Uterus (tissue), 2 donors: Measurements from ENCODE around the gene GALNT9.

ENCODE experiments used
- POLR2A ChIP-seq, 2 donors: fragments of 450-650 bp; IDR thresholded peaks; one replicate each; pipeline ENCODE4 v1.6.1; 2016; ENCODE audit warnings: antibody characterized with exemption in 2 of 2, mild to moderate bottlenecking in 1 of 2, moderate library complexity in 1 of 2
- TF ChIP-seq, protein P1 (sequence below), 4 experiments: fragments of 200-600 bp in 2 of 4; fragments of 450-650 bp in 2 of 4; sonication (generic) in 2 of 4; IDR thresholded peaks; one replicate each; pipeline ENCODE4 v1.5.1; 2016 to 2019; ENCODE audit warnings: antibody characterized with exemption in 4 of 4, mild to moderate bottlenecking in 2 of 4, moderate library complexity in 1 of 4

DNA sequence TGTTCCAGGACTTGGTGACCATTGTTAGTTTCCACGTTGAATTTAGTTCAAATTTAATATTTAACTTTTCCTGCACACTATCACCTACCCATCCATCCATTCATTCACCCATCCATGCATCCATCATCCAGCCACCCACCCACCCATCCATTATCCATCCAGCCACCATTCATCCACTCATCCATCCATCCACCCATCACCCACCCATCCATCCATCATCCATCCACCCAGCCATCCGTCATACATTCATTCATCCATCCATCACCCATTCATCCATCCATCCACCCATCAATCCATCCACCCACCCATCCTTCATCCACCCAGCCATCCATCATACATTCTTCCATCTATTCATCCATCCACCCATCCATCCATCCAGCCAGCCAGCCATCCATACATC is 163.3 kb downstream of the GALNT9 start:
- TF ChIP-seq, protein P1, sequence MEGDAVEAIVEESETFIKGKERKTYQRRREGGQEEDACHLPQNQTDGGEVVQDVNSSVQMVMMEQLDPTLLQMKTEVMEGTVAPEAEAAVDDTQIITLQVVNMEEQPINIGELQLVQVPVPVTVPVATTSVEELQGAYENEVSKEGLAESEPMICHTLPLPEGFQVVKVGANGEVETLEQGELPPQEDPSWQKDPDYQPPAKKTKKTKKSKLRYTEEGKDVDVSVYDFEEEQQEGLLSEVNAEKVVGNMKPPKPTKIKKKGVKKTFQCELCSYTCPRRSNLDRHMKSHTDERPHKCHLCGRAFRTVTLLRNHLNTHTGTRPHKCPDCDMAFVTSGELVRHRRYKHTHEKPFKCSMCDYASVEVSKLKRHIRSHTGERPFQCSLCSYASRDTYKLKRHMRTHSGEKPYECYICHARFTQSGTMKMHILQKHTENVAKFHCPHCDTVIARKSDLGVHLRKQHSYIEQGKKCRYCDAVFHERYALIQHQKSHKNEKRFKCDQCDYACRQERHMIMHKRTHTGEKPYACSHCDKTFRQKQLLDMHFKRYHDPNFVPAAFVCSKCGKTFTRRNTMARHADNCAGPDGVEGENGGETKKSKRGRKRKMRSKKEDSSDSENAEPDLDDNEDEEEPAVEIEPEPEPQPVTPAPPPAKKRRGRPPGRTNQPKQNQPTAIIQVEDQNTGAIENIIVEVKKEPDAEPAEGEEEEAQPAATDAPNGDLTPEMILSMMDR (IDR thresholded peaks at IDR 0.05): no peak
- no peak for TF ChIP-seq POLR2A (IDR thresholded peaks at IDR 0.05)
